Neutrophil (primary cell): ENCODE results near the gene ST3GAL3.

Experiments used
- H3K27ac ChIP-seq: fragments of 200-600 bp; sonication (generic); 2 replicates; pipeline ENCODE4 v1.5.1; 2016; ENCODE audit warnings: mild to moderate bottlenecking, moderate library complexity
- H3K27me3 ChIP-seq: fragments of 200-600 bp; sonication (generic); 2 replicates; pipeline ENCODE4 v1.6.0; 2016; ENCODE audit warnings: mild to moderate bottlenecking
- H3K36me3 ChIP-seq: fragments of 200-600 bp; sonication (generic); 2 replicates; pipeline ENCODE4 v1.5.1; 2017
- H3K4me1 ChIP-seq, 2 experiments: fragments of 200-600 bp in 1 of 2; sonication (generic) in 1 of 2; 1 replicate in 1 of 2; 2 replicates in 1 of 2; pipeline versions ENCODE4 v1.5.1 to v1.6.1; 2013 to 2016; ENCODE audit warnings: low read depth in 1 of 2, low read length in 1 of 2, mild to moderate bottlenecking in 1 of 2, moderate library complexity in 1 of 2; ENCODE audit not compliant: control insufficient read depth in 1 of 2, insufficient read depth in 1 of 2
- H3K4me3 ChIP-seq, 2 experiments: fragments of 200-600 bp in 1 of 2; sonication (generic) in 1 of 2; 1 replicate in 1 of 2; 2 replicates in 1 of 2; pipeline ENCODE4 v1.5.1; 2013 to 2016; ENCODE audit warnings: low read depth in 1 of 2, low read length in 1 of 2, mild to moderate bottlenecking in 1 of 2, moderate library complexity in 1 of 2
- H3K9me3 ChIP-seq: fragments of 200-600 bp; sonication (generic); 2 replicates; pipeline ENCODE4 v1.5.1; 2016
- TF ChIP-seq, protein P1 (sequence below): fragments of 200-600 bp; sonication (generic); IDR thresholded peaks from 2 replicates; pipeline ENCODE4 v1.5.1; 2016; ENCODE audit warnings: antibody characterized with exemption

The ST3GAL3 gene

DNA sequence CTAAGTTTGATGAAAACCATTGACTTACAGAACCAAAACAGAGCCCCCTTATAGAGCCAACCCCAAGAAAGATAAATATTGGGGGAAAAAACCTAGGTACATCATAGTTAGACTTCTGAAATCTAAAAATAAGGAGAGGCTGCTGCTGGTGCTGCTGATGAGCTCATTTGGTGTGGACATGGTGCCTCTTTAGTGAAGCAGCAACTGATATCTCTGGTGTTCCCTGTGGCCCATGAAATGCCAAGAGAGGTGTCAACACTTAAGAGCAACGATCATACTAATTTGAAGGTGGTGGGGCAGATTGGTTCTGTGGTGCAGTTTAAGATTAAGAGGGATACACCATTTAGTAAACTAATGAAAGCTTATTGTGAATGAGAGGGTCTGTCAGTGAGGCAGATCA is 35.9 kb downstream of the ST3GAL3 start:
- H3K27me3 ChIP-seq, result no peaks in the 10 kb centered on the region
- H3K9me3 ChIP-seq, result no peaks in the 10 kb centered on the region
- TF ChIP-seq, protein P1, sequence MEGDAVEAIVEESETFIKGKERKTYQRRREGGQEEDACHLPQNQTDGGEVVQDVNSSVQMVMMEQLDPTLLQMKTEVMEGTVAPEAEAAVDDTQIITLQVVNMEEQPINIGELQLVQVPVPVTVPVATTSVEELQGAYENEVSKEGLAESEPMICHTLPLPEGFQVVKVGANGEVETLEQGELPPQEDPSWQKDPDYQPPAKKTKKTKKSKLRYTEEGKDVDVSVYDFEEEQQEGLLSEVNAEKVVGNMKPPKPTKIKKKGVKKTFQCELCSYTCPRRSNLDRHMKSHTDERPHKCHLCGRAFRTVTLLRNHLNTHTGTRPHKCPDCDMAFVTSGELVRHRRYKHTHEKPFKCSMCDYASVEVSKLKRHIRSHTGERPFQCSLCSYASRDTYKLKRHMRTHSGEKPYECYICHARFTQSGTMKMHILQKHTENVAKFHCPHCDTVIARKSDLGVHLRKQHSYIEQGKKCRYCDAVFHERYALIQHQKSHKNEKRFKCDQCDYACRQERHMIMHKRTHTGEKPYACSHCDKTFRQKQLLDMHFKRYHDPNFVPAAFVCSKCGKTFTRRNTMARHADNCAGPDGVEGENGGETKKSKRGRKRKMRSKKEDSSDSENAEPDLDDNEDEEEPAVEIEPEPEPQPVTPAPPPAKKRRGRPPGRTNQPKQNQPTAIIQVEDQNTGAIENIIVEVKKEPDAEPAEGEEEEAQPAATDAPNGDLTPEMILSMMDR, result no peak
- no peak overlapping the region for H3K4me3 ChIP-seq
- H3K36me3 ChIP-seq, result no peaks in the 10 kb centered on the region
- H3K27ac ChIP-seq, result no peak overlapping the region
- H3K4me1 ChIP-seq, result no peaks in the 10 kb centered on the region

GRCh38 chr1:43747736-43748135 is 40.4 kb downstream of the ST3GAL3 start:
- H3K4me3 ChIP-seq, result no peak overlapping the region
- no peak overlapping the region for H3K27ac ChIP-seq
- no peaks in the 10 kb centered on the region for H3K27me3 ChIP-seq
- H3K36me3 ChIP-seq, result no peaks in the 10 kb centered on the region
- TF ChIP-seq, protein P1, result no peak
- no peaks in the 10 kb centered on the region for H3K9me3 ChIP-seq
- H3K4me1 ChIP-seq, result no peaks in the 10 kb centered on the region

GRCh38 chr1:43750083-43750482 is 42.7 kb downstream of the ST3GAL3 start:
- no peaks in the 10 kb centered on the region for H3K4me1 ChIP-seq
- no peaks in the 10 kb centered on the region for H3K9me3 ChIP-seq
- no peaks in the 10 kb centered on the region for H3K27me3 ChIP-seq
- TF ChIP-seq, protein P1, result no peak
- no peak overlapping the region for H3K27ac ChIP-seq
- H3K36me3 ChIP-seq, result no peaks in the 10 kb centered on the region
- no peak overlapping the region for H3K4me3 ChIP-seq

GRCh38 chr1:43753422-43753821 is 46.1 kb downstream of the ST3GAL3 start:
- no peaks in the 10 kb centered on the region for H3K4me1 ChIP-seq
- TF ChIP-seq, protein P1, result no peak
- no peaks in the 10 kb centered on the region for H3K9me3 ChIP-seq
- no peak overlapping the region for H3K27ac ChIP-seq
- H3K27me3 ChIP-seq, result no peaks in the 10 kb centered on the region
- H3K4me3 ChIP-seq, result no peak overlapping the region
- H3K36me3 ChIP-seq, result no peaks in the 10 kb centered on the region

- no peaks in the 10 kb centered on the region for H3K36me3 ChIP-seq
- H3K9me3 ChIP-seq, result no peaks in the 10 kb centered on the region
- no peak overlapping the region for H3K27ac ChIP-seq
- no peaks in the 10 kb centered on the region for H3K4me1 ChIP-seq
- H3K27me3 ChIP-seq, result no peaks in the 10 kb centered on the region
- TF ChIP-seq, protein P1, result no peak
- H3K4me3 ChIP-seq, result no peak overlapping the region
These were observed 47.6 kb downstream of the ST3GAL3 start for GRCh38 chr1:43754892-43755291.
